ENCODE results near the gene VRK3. TPM values are rescaled to one million over a fixed set of nuclear protein-coding genes. Genes with fewer than 3 reads are reported as not detected.
"Not testable (repeated sequence)": the region's sequence is repeated elsewhere in the genome, so short reads cannot be mapped to it uniquely, and the experiment has no call there.

VRK3 gene
- total RNA-seq (36.0 and 37.4 TPM in 2 replicates), polyA plus RNA-seq (14.6 and 20.4 TPM in 2 replicates), polyA minus RNA-seq (18.4 and 25.7 TPM in 2 replicates), Bru-seq, nascent RNA (percentile 55 among the genes with signal in this experiment), BruChase-seq, experiment 1, labeled RNA remaining after a 6-hour chase (percentile 57 among the genes with signal in this experiment), BruChase-seq, experiment 2, labeled RNA remaining after a 2-hour chase (percentile 60 among the genes with signal in this experiment)
- 28.6 and 30.5 TPM in 2 replicates for polyA plus RNA-seq (2011; cell fraction: cytosol; rRNA removed)
- polyA plus RNA-seq (2011; cell fraction: nucleus; rRNA removed) = 78.4 and 79.1 TPM in 2 replicates
- polyA plus RNA-seq (2012) = 30.9 and 31.6 TPM in 2 replicates
- polyA minus RNA-seq (2011; cell fraction: cytosol; rRNA and poly(A)+ RNA removed) = 11.0 TPM
- 30.5 and 36.1 TPM in 2 replicates for polyA minus RNA-seq (2011; cell fraction: nucleus; rRNA and poly(A)+ RNA removed)
- long read RNA-seq, transcript VRK3-217 (15 exons, 2,126 nt) = major isoform, 30 of 78 reads
- long read RNA-seq, partial matches to known transcripts = 24 of 78 reads
- long read RNA-seq, other reads (novel, unspliced or antisense) = 17 of 78 reads

GRCh38 chr19:50025022-50025793 lies at the start of gene VRK3:
Gene VRK3, minus strand, starts transcription at chr19:50025372. Its CDS starts 9,210 bp downstream, at chr19:50016162.
- peaks cover 7% of the 10 kb centered on the region for H3K4me1 ChIP-seq (ENCODE audit: control insufficient read depth, extremely low read depth, insufficient read depth, low read length)
- DNase-seq (ENCODE audit: low read depth, low spot score) (peak; percentile 100), FAIRE-seq (peak; percentile 100)
- H3K4me2 ChIP-seq (ENCODE audit: insufficient read depth, low read length) = peak within 1 kb of the TSS; percentile 64
- H3K27me3 ChIP-seq (ENCODE audit: control insufficient read depth in 2 of 2, insufficient read depth in 2 of 2, low read length in 2 of 2) = no peaks in the 10 kb centered on the region
- H3K9ac ChIP-seq (replicated peaks; ENCODE audit: extremely low read depth, insufficient read depth, low read length) = peak within 1 kb of the TSS; percentile 85
- no peaks in the 10 kb centered on the region for H4K20me1 ChIP-seq (replicated peaks; ENCODE audit: control insufficient read depth, extremely low read depth, insufficient read depth, low read length)
- intact Hi-C loops (cut with micrococcal nuclease) = loop anchor here (1.0 kb wide), 2 partner anchors 38 to 149 kb away; no protein-coding TSS in a partner anchor
- no TSS peak for BruUV-seq (replicated peaks)
- POLR2A ChIA-PET = no interaction called here
- CTCF ChIA-PET = interaction anchor here (1.0 to 1.5 kb wide), 2 partner anchors 21 to 26 kb away, joined by 4 to 5 read pairs; no protein-coding TSS in a partner anchor
- H3K27ac ChIP-seq (ENCODE audit: insufficient read depth, low read depth, low read length) = peak within 1 kb of the TSS; percentile 92
- dilution Hi-C loops (cut with MboI; ENCODE audit: extremely low pct_ligation_motif_present, low sequenced_read_pairs) = no loop called here
- H2AFZ ChIP-seq (ENCODE audit: low read depth, low read length) = peak within 1 kb of the TSS; percentile 97
- TF ChIP-seq EZH2 (IDR thresholded peaks at IDR 0.05; ENCODE audit: borderline replicate concordance, low read depth, low read length, severe bottlenecking) = no peak
- TF ChIP-seq CTCF (IDR thresholded peaks at IDR 0.05; ENCODE audit: extremely low read depth in 1 of 2, insufficient read depth in 1 of 2, low read depth in 1 of 2, low read length in 2 of 2) = peak in 1 of 2 donors; percentile 9
- peak; percentile 1 for TF ChIP-seq MAX (IDR thresholded peaks at IDR 0.05; ENCODE audit: insufficient read depth, insufficient read length)
- TF ChIP-seq FOS (IDR thresholded peaks at IDR 0.05; ENCODE audit: borderline replicate concordance, insufficient read depth, low read length) = no peak
- TF ChIP-seq POLR2A (IDR thresholded peaks at IDR 0.05; ENCODE audit: low read depth, low read length) = peak; percentile 88
- peak; percentile 78 for TF ChIP-seq POLR2AphosphoS5 (IDR thresholded peaks at IDR 0.05; ENCODE audit: insufficient read depth, low read depth, low read length)
- TF ChIP-seq JUN (IDR thresholded peaks at IDR 0.05; ENCODE audit: borderline replicate concordance, insufficient read depth, insufficient read length, low read depth) = no peak
- H3K9me1 ChIP-seq (replicated peaks; ENCODE audit: control insufficient read depth, extremely low read depth, insufficient read depth, low read length) = no peaks in the 10 kb centered on the region
- H3K9me3 ChIP-seq (replicated peaks; ENCODE audit: control insufficient read depth, insufficient read depth, low read length) = no peaks in the 10 kb centered on the region
- H3K4me3 ChIP-seq (replicated peaks in 1 of 3; ENCODE audit: insufficient read depth in 1 of 3, low read depth in 1 of 3, low read length in 3 of 3) = peak within 1 kb of the TSS; percentile 60 to 82 (median 82)
- H3K79me2 ChIP-seq (ENCODE audit: control insufficient read depth, insufficient read depth, low read length) = peaks cover 36% of the 10 kb centered on the region
- no peaks in the 10 kb centered on the region for H3K36me3 ChIP-seq (ENCODE audit: control insufficient read depth in 2 of 2, extremely low read depth in 1 of 2, insufficient read depth in 2 of 2, low read length in 2 of 2)

GRCh38 chr19:50068382-50068781 lies 43.2 kb upstream of the VRK3 start:
- H2AFZ ChIP-seq (ENCODE audit: low read depth, low read length); POLR2A ChIA-PET; H3K27ac ChIP-seq (ENCODE audit: insufficient read depth, low read depth, low read length); H3K4me2 ChIP-seq (ENCODE audit: insufficient read depth, low read length); H3K9ac ChIP-seq (replicated peaks; ENCODE audit: extremely low read depth, insufficient read depth, low read length); H3K9me3 ChIP-seq (replicated peaks; ENCODE audit: control insufficient read depth, insufficient read depth, low read length); BruUV-seq (replicated peaks); H3K27me3 ChIP-seq (ENCODE audit: control insufficient read depth in 2 of 2, insufficient read depth in 2 of 2, low read length in 2 of 2); H4K20me1 ChIP-seq (replicated peaks; ENCODE audit: control insufficient read depth, extremely low read depth, insufficient read depth, low read length); dilution Hi-C loops (cut with MboI; ENCODE audit: extremely low pct_ligation_motif_present, low sequenced_read_pairs); H3K79me2 ChIP-seq (ENCODE audit: control insufficient read depth, insufficient read depth, low read length); H3K9me1 ChIP-seq (replicated peaks; ENCODE audit: control insufficient read depth, extremely low read depth, insufficient read depth, low read length); CTCF ChIA-PET; DNase-seq (ENCODE audit: low read depth, low spot score); H3K4me1 ChIP-seq (ENCODE audit: control insufficient read depth, extremely low read depth, insufficient read depth, low read length); FAIRE-seq; H3K4me3 ChIP-seq (replicated peaks in 1 of 3; ENCODE audit: insufficient read depth in 1 of 3, low read depth in 1 of 3, low read length in 3 of 3); intact Hi-C loops (cut with micrococcal nuclease); H3K36me3 ChIP-seq (ENCODE audit: control insufficient read depth in 2 of 2, extremely low read depth in 1 of 2, insufficient read depth in 2 of 2, low read length in 2 of 2): not testable (repeated sequence)

All from endothelial cell of umbilical vein (primary cell).